HEK293T (cell line): ENCODE results near the gene PIK3R4.

Source experiments
- CTCF ChIA-PET: fragments of 350-600 bp; formaldehyde crosslinking; extraction: SDS; loops from one replicate; lab custom pipeline; 2021; ENCODE audit warnings: antibody characterized with exemption, inconsistent platforms; lab: Yijun Ruan, JAX
- POLR2A ChIA-PET: fragments of 350-600 bp; formaldehyde crosslinking; extraction: SDS; loops from one replicate; lab custom pipeline; 2020; ENCODE audit warnings: antibody characterized with exemption, inconsistent platforms; lab: Yijun Ruan, JAX
- DNase-seq: peaks from one replicate; pipeline ENCODE4 v3.0.0; 2012; ENCODE audit warnings: mixed read lengths; ENCODE audit errors: extremely low spot score
- ARNT ChIP-seq: fragments of 450-650 bp; IDR thresholded peaks from 2 replicates; pipeline ENCODE4 v1.6.1; 2017; ENCODE audit warnings: mild to moderate bottlenecking
- BHLHE40 ChIP-seq: fragments of 450-650 bp; IDR thresholded peaks from 2 replicates; pipeline ENCODE4 v1.6.1; 2016; ENCODE audit warnings: mild to moderate bottlenecking, moderate library complexity, borderline replicate concordance
- CTBP1 ChIP-seq: fragments of 450-650 bp; IDR thresholded peaks from 2 replicates; pipeline ENCODE4 v1.6.1; 2016; ENCODE audit warnings: borderline replicate concordance
- ELF4 ChIP-seq: fragments of 450-650 bp; IDR thresholded peaks from 2 replicates; pipeline ENCODE4 v1.6.1; 2017; ENCODE audit warnings: antibody characterized with exemption
- FOXA1 ChIP-seq: fragments of 450-650 bp; IDR thresholded peaks from 2 replicates; pipeline ENCODE4 v1.6.1; 2016; ENCODE audit warnings: mild to moderate bottlenecking
- FOXK2 ChIP-seq: fragments of 450-650 bp; IDR thresholded peaks from 2 replicates; pipeline ENCODE4 v1.6.1; 2016; ENCODE audit warnings: mild to moderate bottlenecking
- FOXM1 ChIP-seq: fragments of 450-650 bp; IDR thresholded peaks from 2 replicates; pipeline ENCODE4 v1.6.1; 2017; ENCODE audit warnings: mild to moderate bottlenecking, borderline replicate concordance
- HDGF ChIP-seq: fragments of 450-650 bp; IDR thresholded peaks from 2 replicates; pipeline ENCODE4 v1.6.1; 2017; ENCODE audit warnings: antibody characterized with exemption, borderline replicate concordance
- L3MBTL2 ChIP-seq: fragments of 450-650 bp; conservative IDR thresholded peaks from 2 replicates; pipeline ENCODE4 v1.6.1; 2016; ENCODE audit warnings: mild to moderate bottlenecking
- LEF1 ChIP-seq: fragments of 450-650 bp; IDR thresholded peaks from 2 replicates; pipeline ENCODE4 v1.6.1; 2017; ENCODE audit warnings: mild to moderate bottlenecking, borderline replicate concordance
- NFRKB ChIP-seq: fragments of 450-650 bp; IDR thresholded peaks from 2 replicates; pipeline ENCODE4 v1.6.1; 2016; ENCODE audit warnings: mild to moderate bottlenecking, moderate library complexity
- SP1 ChIP-seq: fragments of 450-650 bp; IDR thresholded peaks from 2 replicates; pipeline ENCODE4 v1.6.1; 2017
- SUZ12 ChIP-seq: fragments of 450-650 bp; IDR thresholded peaks from 2 replicates; pipeline ENCODE4 v1.6.1; 2016; ENCODE audit warnings: mild to moderate bottlenecking
- TARDBP ChIP-seq: fragments of 450-650 bp; IDR thresholded peaks from 2 replicates; pipeline ENCODE4 v1.6.1; 2016
- ZNF384 ChIP-seq: fragments of 450-650 bp; IDR thresholded peaks from 2 replicates; pipeline ENCODE4 v1.6.1; 2016
- TF ChIP-seq, protein P1 (sequence below): fragments of 450-650 bp; IDR thresholded peaks from 2 replicates; pipeline ENCODE4 v1.6.1; 2016

The PIK3R4 gene

DNA sequence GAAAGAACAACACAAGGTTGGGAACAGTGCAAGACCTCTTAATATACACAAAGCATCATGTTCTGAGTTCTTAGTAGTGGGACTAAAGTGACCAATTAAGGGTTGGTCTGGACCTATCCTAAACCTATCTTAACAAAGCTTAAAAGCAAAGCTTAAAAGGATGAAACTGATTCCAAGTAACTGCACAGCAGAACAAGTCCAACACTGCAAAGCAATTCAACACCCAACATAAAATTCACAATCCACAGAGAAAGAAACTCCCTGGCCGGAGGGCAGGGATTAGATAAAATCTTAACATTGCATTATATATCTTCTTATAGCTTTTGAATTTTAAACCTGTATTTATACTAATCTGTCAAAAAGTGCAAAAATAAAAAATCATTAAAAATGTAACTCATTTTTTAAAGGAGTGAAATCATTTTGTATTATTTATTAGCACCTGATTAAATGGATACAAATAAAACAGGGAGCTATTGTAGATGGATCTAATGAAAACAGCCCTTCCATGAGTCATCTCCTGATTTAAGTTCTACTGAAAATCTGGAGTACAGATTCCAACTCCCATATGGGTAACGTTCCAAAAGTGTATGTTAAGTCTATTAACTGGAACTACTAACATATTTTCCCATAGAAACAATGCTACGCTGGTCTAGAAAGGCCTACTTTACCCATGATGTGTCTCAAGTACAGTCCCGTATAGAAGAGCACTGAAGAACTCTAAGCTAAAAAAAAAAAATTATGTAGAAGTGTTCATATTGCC lies 34.9 kb downstream of the PIK3R4 start:
- POLR2A ChIA-PET, result interaction anchor here (1.0 kb wide), 1 partner anchor 307 kb away, joined by 4 read pairs; no protein-coding TSS in a partner anchor
- no peak for TF ChIP-seq SP1
- no peak for TF ChIP-seq NFRKB
- TF ChIP-seq, protein P1, sequence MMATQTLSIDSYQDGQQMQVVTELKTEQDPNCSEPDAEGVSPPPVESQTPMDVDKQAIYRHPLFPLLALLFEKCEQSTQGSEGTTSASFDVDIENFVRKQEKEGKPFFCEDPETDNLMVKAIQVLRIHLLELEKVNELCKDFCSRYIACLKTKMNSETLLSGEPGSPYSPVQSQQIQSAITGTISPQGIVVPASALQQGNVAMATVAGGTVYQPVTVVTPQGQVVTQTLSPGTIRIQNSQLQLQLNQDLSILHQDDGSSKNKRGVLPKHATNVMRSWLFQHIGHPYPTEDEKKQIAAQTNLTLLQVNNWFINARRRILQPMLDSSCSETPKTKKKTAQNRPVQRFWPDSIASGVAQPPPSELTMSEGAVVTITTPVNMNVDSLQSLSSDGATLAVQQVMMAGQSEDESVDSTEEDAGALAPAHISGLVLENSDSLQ, result no peak
- no peak for TF ChIP-seq HDGF
- no peak for TF ChIP-seq SUZ12
- no peak for TF ChIP-seq L3MBTL2
- TF ChIP-seq BHLHE40, result no peak
- TF ChIP-seq FOXA1, result no peak
- no peak for TF ChIP-seq ARNT
- TF ChIP-seq ELF4, result no peak
- no peak for TF ChIP-seq ZNF384
- TF ChIP-seq FOXM1, result no peak
- TF ChIP-seq TARDBP, result no peak
- TF ChIP-seq CTBP1, result no peak
- TF ChIP-seq FOXK2, result no peak
- TF ChIP-seq LEF1, result no peak
- CTCF ChIA-PET, result interaction anchor here (1.3 kb wide), 1 partner anchor 436 kb away, joined by 3 read pairs; no protein-coding TSS in a partner anchor
- DNase-seq, result no peak

DNA sequence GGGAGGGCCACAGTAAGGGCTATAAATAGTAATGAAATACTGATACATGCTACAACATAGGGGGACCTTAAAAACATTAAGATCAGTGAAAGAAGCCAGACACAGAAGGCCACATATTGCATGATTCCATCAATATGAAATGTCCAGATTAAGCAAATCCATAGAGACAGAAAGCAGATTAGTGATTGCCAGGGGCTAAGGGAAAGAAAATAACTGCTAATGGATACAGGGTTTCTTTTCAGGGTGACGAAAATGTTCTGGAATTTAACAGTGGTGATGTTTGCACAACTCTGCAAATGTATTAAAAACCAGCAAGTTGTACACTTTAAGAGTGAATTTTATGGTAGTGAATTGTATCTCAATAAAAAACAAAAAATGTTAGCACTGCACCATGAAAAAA lies 37.0 kb downstream of the PIK3R4 start:
- TF ChIP-seq L3MBTL2 (no peak), FOXA1 (no peak), FOXM1 (no peak), ZNF384 (no peak), LEF1 (no peak), ELF4 (no peak), NFRKB (no peak), HDGF (no peak), ARNT (no peak), SP1 (no peak), FOXK2 (no peak), CTBP1 (no peak)
- TF ChIP-seq, protein P1, result no peak
- no peak for DNase-seq
- ChIA-PET CTCF (no interaction called here), POLR2A (no interaction called here)

DNA sequence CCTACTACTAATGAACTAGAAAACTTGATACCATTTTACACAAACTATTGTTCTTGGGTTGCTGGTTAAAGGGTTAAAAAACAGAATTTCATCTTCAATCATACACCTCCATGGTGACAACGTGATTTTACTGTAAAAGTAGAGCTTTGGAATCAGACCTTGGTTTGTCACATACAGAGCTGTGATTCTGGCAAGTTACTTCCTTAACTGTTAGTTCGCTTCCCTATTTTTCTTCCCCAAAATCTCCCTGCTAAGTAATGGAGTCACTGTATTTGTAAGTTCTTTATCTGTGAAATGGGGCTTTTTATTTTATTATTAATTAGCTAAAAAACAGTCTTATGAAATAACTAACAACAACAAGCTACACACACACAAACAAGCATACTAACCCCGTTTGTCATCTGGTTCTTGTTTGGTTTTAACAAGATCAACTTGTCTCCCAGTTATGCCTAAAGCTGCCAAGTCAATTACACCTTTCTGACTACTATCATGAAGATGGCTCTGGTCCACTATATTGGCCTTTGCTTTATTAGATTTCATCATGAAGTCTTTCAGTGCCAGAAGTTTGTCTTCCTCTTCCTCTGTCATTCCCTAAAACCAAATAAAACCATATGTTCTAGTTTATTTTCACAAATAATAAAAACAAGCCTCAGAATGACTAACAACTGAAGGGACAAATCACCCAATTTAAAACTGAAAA lies 38.6 kb downstream of the PIK3R4 start:
- TF ChIP-seq LEF1 (no peak), SP1 (no peak), ARNT (no peak), SUZ12 (no peak), ZNF384 (no peak), TARDBP (no peak), NFRKB (no peak)
- TF ChIP-seq, protein P1, result no peak
- ChIA-PET POLR2A (no interaction called here), CTCF (no interaction called here)
- DNase-seq, result no peak

DNA sequence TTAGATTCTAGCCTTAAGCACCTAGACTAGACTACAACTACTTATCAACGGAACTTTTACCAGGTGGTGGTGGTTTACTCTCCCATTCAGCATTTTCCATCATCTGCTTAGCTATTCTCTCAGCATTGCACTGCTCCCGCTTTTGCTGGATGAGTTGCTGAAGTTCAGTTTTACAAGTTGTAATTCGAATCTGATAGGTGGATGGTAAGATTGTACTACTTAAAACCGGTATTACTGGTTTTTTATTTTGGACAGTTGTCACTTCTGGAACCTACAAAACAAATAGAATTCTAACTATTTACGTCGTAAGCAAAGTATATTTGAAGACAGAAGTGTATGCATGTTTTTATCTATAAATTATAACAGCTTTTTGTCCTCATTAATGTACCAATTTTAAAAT lies 41.1 kb downstream of the PIK3R4 start:
- POLR2A ChIA-PET, result interaction anchor here (0.7 kb wide), 1 partner anchor 321 kb away, joined by 3 read pairs; the partner anchor contains the start of genes ASTE1 and NEK11
- CTCF ChIA-PET, result no interaction called here
- DNase-seq, result no peak
- TF ChIP-seq L3MBTL2, result no peak
- TF ChIP-seq ELF4, result no peak
- TF ChIP-seq LEF1, result no peak
- no peak for TF ChIP-seq SP1
- no peak for TF ChIP-seq SUZ12
- TF ChIP-seq, protein P1, result no peak
- TF ChIP-seq FOXK2, result no peak
- TF ChIP-seq HDGF, result no peak
- no peak for TF ChIP-seq BHLHE40
- TF ChIP-seq CTBP1, result no peak
- TF ChIP-seq NFRKB, result no peak
- no peak for TF ChIP-seq FOXA1
- no peak for TF ChIP-seq ARNT
- no peak for TF ChIP-seq FOXM1

DNA sequence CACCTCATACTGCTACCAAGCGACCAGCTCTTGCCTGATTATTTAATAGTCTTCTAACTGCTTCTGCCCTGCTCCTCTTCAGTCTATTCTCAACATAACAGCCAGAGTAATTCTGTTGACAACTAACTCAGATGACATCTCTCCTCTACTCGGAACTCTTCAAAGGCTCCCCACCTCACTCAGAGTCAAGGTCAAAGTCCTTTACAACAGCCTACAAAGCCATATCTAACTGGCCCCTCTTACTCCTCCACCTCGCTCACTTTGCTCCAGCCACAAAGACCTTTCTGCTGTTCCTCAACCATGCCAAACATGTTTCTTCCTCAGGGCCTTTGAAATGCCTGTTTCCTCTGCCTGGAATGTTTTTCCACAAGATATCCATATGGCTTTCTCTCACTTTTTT lies 43.6 kb downstream of the PIK3R4 start:
- DNase-seq, result no peak
- CTCF ChIA-PET, result no interaction called here
- no peak for TF ChIP-seq ELF4
- POLR2A ChIA-PET, result no interaction called here

DNA sequence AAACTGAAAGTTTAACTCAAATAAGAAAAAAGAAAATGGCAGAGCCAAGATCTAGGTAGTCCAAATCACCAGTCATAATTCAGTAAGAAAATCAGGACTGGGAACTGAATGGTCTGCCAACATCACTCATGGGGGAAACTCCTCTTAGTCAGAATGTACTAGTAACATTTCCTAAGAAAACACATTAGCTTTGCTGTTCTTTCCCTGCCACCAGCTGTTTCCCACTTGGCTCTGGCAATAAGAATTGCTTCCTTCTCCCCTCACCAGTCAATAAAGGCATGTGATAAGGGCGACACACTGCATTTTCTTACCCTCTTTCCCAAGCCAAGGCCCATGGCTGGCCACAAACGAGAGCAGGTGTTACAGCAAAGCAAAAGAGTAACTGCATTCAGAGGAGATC lies 46.1 kb downstream of the PIK3R4 start:
- TF ChIP-seq SUZ12 (no peak), CTBP1 (no peak), FOXA1 (no peak), NFRKB (no peak), HDGF (no peak), ARNT (no peak), FOXK2 (no peak), L3MBTL2 (no peak), ELF4 (no peak)
- CTCF ChIA-PET, result no interaction called here
- no peak for DNase-seq
- POLR2A ChIA-PET, result no interaction called here
